HG03280 (cell line): Measurements from ENCODE around the gene PPP1R9B.

Experiments
- ATAC-seq: cut with Tn5 transposase; IDR thresholded peaks from one replicate; pipeline ENCODE4 v1.9.1; 2021; ENCODE audit warnings: mild to moderate bottlenecking, moderate library complexity; ENCODE audit not compliant: unreplicated experiment

PPP1R9B gene

GRCh38 chr17:50161023-50161910 is 10.8 kb upstream of the PPP1R9B start:
- ATAC-seq = peak; percentile 93

- ATAC-seq = no peak
Measured at GRCh38 chr17:50157891-50158290, 7.4 kb upstream of the PPP1R9B start.

GRCh38 chr17:50155115-50155819 is 4.8 kb upstream of the PPP1R9B start:
- no peak for ATAC-seq

GRCh38 chr17:50154604-50155003 is 4.1 kb upstream of the PPP1R9B start:
- no peak for ATAC-seq

- ATAC-seq = no peak
Measured at GRCh38 chr17:50153650-50154575, 3.4 kb upstream of the PPP1R9B start.

GRCh38 chr17:50152736-50153135 is 2.3 kb upstream of the PPP1R9B start:
- no peak for ATAC-seq

- ATAC-seq = peak; percentile 24
Measured at GRCh38 chr17:50151937-50152547, 1.6 kb upstream of the PPP1R9B start.

- peak; percentile 58 for ATAC-seq
Measured at GRCh38 chr17:50151041-50151936, 812 bp upstream of the PPP1R9B start.

- ATAC-seq = no peak
Measured at GRCh38 chr17:50149417-50150353, 792 bp downstream of the PPP1R9B start.

GRCh38 chr17:50149091-50149416 is 1.4 kb downstream of the PPP1R9B start:
- no peak for ATAC-seq

GRCh38 chr17:50148226-50149090 is 2.0 kb downstream of the PPP1R9B start:
- ATAC-seq = peak; percentile 22

- no peak for ATAC-seq
Measured at GRCh38 chr17:50147841-50148225, 2.6 kb downstream of the PPP1R9B start.

GRCh38 chr17:50146927-50147665 is 3.4 kb downstream of the PPP1R9B start:
- no peak for ATAC-seq

- no peak for ATAC-seq
Measured at GRCh38 chr17:50146230-50146926, 4.1 kb downstream of the PPP1R9B start.

GRCh38 chr17:50145532-50146229 is 4.8 kb downstream of the PPP1R9B start:
- no peak for ATAC-seq
